Stomach (tissue), 4 donors: ENCODE data around the gene TRAM2.

Experiments
- CTCF ChIP-seq, 7 experiments: fragments of 450-650 bp in 4 of 7; fragments of 200-600 bp in 3 of 7; sonication (generic) in 3 of 7; IDR thresholded peaks; one replicate each; pipeline ENCODE4 v1.5.1; 2016 to 2019; ENCODE audit warnings: antibody characterized with exemption in 7 of 7, control low read depth in 2 of 7, mild to moderate bottlenecking in 1 of 7
- EP300 ChIP-seq: sonication (generic); formaldehyde crosslinking; IDR thresholded peaks from one replicate; pipeline ENCODE4 v1.6.1; 2017; ENCODE audit warnings: antibody characterized with exemption
- POLR2A ChIP-seq, 4 donors: fragments of 450-650 bp; IDR thresholded peaks; one replicate each; pipeline ENCODE4 v1.6.1; 2016; ENCODE audit warnings: antibody characterized with exemption in 4 of 4, control low read depth in 2 of 4, mild to moderate bottlenecking in 1 of 4, moderate library complexity in 1 of 4
- POLR2AphosphoS5 ChIP-seq, 3 donors: sonication (generic); formaldehyde crosslinking; IDR thresholded peaks; one replicate each; pipeline ENCODE4 v1.6.1; 2016; ENCODE audit warnings: antibody characterized with exemption in 3 of 3

DNA sequence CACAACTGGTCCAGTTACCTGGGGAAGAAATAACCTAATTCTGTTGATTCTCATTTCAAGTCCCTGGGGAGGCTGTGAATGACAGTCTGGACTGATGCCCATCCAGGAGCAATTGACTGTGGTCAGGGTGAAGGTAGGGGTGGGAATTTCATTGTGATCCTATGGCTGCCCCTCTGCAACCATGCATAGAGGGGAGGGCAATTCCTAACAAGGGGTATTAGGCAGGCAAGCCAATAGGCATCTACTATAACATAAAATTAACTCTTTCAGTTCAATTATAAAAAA, 44.0 kb upstream of the TRAM2 start:
- TF ChIP-seq POLR2A (IDR thresholded peaks at IDR 0.05) (no peak), CTCF (IDR thresholded peaks at IDR 0.05) (no peak), POLR2AphosphoS5 (IDR thresholded peaks at IDR 0.05) (no peak), EP300 (no peak)
